Transverse colon (tissue), 4 donors: ENCODE data around the gene VMO1. TPM values are rescaled to one million over a fixed set of nuclear protein-coding genes. Genes with fewer than 3 reads are reported as not detected.

Experiments used
- DNase-seq: peaks from one replicate; pipeline ENCODE4 v3.0.0-alpha.2; 2019
- H3K27ac ChIP-seq, 4 donors: fragments of 200-600 bp; sonication (generic); 2 replicates each; pipeline ENCODE4 v1.5.1; 2016 to 2018; ENCODE audit warnings: inconsistent platforms in 4 of 4
- H3K27me3 ChIP-seq: fragments of 200-600 bp; sonication (generic); 2 replicates; pipeline ENCODE4 v1.5.1; 2017; ENCODE audit warnings: inconsistent platforms
- H3K36me3 ChIP-seq, 4 donors: fragments of 200-600 bp; sonication (generic); 2 replicates each; pipeline ENCODE4 v1.5.1; 2017 to 2019; ENCODE audit warnings: inconsistent platforms in 4 of 4
- H3K4me1 ChIP-seq, 4 donors: fragments of 200-600 bp; sonication (generic); 2 replicates each; pipeline ENCODE4 v1.5.1; 2017 to 2020; ENCODE audit warnings: inconsistent platforms in 4 of 4
- H3K4me3 ChIP-seq, 4 donors: fragments of 200-600 bp; sonication (generic); 1 replicate in 1 of 4; 2 replicates in 3 of 4; pipeline versions ENCODE4 v1.5.1 to v1.6.1; 2017 to 2019; ENCODE audit warnings: inconsistent platforms in 4 of 4
- H3K9me3 ChIP-seq, 2 donors: fragments of 200-600 bp; sonication (generic); 2 replicates each; pipeline ENCODE4 v1.5.1; 2017 to 2019; ENCODE audit warnings: inconsistent platforms in 2 of 2
- EP300 ChIP-seq: sonication (generic); formaldehyde crosslinking; IDR thresholded peaks from one replicate; pipeline ENCODE4 v1.6.1; 2017; ENCODE audit warnings: antibody characterized with exemption, low read depth
- POLR2A ChIP-seq: fragments of 450-650 bp; IDR thresholded peaks from one replicate; pipeline ENCODE4 v1.6.1; 2016; ENCODE audit warnings: antibody characterized with exemption, mild to moderate bottlenecking, moderate library complexity
- POLR2AphosphoS5 ChIP-seq, 3 donors: sonication (generic); formaldehyde crosslinking; IDR thresholded peaks; one replicate each; pipeline ENCODE4 v1.6.1; 2016; ENCODE audit warnings: antibody characterized with exemption in 3 of 3
- WGBS, 2 donors: methylation state at CpG; one replicate each; pipeline ENCODE4 v1.1.5; 2018; ENCODE audit warnings: low coverage in 1 of 2; 5-methylcytosine and 5-hydroxymethylcytosine counted together
- in situ Hi-C, 4 donors: fragments of 200-750 bp; cut with MboI; loops; one replicate each; pipeline versions ENCODE4 v1.15.0 to v1.15.1; 2017; ENCODE audit warnings: low sequenced_read_pairs in 3 of 4, low pct_ligation_motif_present in 1 of 4, low pct_unique_long_range_greater_than_20kb in 1 of 4
- intact Hi-C: fragments of 100-400 bp; cut with DNase I; formaldehyde crosslinking; loops from one replicate; pipeline ENCODE4 v1.15.1; 2023; ENCODE audit warnings: low total_unique reads
- total RNA-seq, 4 donors: library from RNA; depleted of rRNA; stranded (reverse); fragments of >200 nt; gene quantifications; one replicate each; pipeline ENCODE4 v1.1.0, GENCODE V29; 2016
- TF ChIP-seq, protein P1 (sequence below), 5 experiments: fragments of 200-600 bp in 3 of 5; fragments of 450-650 bp in 2 of 5; sonication (generic) in 3 of 5; IDR thresholded peaks; 1 replicate in 2 of 5; 2 replicates in 3 of 5; pipeline ENCODE4 v1.5.1; 2016 to 2017; ENCODE audit warnings: antibody characterized with exemption in 5 of 5, inconsistent platforms in 3 of 5, mild to moderate bottlenecking in 2 of 5, moderate library complexity in 1 of 5

VMO1 gene
- total RNA-seq, 4 donors from 2014 or later = 0.68 to 5.2 (median 1.9) TPM; not detected in 1

DNA sequence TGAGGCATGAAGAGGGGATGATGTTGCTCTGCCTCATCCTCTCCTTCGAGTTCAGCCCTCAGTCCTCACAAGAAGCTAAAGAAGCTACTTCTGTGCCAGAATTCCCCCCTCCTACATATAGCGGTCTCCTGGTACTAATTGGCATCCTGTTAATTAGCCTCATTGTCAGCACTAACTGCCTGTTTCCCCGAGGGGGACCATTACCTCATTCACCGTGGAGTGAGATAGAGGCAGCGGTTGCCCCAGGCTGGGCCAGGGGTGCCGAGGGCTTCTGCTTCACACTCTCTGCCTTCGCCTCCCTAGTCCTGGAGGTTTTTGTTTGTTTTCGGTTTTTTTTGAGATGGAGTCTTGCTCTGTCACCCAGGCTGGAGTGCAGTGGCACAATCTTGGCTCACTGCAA, 41.2 kb upstream of the VMO1 start:
- Histone ChIP-seq H3K4me3 (no peak overlapping the region), H3K36me3 (no peaks in the 10 kb centered on the region), H3K27me3 (no peaks in the 10 kb centered on the region), H3K4me1 (no peaks in the 10 kb centered on the region), H3K9me3 (no peaks in the 10 kb centered on the region), H3K27ac (no peak overlapping the region)
- in situ Hi-C loops = no loop called here
- DNase-seq = no peak
- 72 to 83% methylated on average over 1 to 8 of the region's 8 CpGs for WGBS, 2 donors
- TF ChIP-seq POLR2A (no peak), POLR2AphosphoS5 (IDR thresholded peaks at IDR 0.05) (no peak), EP300 (no peak)
- TF ChIP-seq, protein P1, sequence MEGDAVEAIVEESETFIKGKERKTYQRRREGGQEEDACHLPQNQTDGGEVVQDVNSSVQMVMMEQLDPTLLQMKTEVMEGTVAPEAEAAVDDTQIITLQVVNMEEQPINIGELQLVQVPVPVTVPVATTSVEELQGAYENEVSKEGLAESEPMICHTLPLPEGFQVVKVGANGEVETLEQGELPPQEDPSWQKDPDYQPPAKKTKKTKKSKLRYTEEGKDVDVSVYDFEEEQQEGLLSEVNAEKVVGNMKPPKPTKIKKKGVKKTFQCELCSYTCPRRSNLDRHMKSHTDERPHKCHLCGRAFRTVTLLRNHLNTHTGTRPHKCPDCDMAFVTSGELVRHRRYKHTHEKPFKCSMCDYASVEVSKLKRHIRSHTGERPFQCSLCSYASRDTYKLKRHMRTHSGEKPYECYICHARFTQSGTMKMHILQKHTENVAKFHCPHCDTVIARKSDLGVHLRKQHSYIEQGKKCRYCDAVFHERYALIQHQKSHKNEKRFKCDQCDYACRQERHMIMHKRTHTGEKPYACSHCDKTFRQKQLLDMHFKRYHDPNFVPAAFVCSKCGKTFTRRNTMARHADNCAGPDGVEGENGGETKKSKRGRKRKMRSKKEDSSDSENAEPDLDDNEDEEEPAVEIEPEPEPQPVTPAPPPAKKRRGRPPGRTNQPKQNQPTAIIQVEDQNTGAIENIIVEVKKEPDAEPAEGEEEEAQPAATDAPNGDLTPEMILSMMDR (IDR thresholded peaks at IDR 0.05) = no peak
- intact Hi-C loops = no loop called here

DNA sequence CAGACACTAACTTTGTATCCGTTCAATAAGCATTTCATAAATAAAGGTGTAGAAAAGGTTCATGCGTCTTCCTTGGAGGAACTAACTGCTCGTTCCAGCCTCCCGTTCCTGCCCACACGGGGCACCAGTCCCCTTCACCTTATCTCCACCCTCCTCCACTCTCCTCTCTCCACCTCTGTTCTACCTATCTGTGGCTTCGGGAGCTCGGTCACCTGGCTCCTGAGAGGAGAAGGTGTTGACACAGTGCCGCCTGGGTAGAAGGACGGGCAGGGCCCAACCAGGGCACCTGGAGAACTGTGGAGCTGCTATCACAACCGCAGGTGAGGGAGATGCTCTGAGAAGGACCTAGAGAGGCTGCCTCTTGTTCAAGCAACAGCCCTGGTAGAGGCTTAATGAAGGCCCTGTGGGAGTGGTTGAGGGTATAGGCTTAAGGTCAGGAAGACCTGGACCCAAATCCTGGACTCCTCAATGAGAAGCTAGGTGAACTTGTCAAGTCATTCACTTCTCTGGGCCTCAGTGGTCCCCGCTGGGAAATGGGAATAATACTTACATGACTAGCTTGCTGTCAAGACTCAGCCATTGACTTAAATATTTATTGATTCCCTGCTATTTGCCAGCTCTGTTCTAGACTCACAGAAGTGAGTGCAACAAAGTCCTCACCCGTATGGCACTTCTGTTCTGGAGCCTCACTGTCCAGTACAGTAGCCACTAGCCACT, 37.4 kb upstream of the VMO1 start:
- Histone ChIP-seq H3K27me3 (no peaks in the 10 kb centered on the region), H3K36me3 (no peaks in the 10 kb centered on the region), H3K4me1 (no peaks in the 10 kb centered on the region), H3K4me3 (no peak overlapping the region), H3K27ac (no peak overlapping the region), H3K9me3 (no peaks in the 10 kb centered on the region)
- in situ Hi-C loops (no loop called here), intact Hi-C loops (no loop called here)
- TF ChIP-seq POLR2AphosphoS5 (IDR thresholded peaks at IDR 0.05) = no peak
- TF ChIP-seq EP300 = no peak
- no peak for TF ChIP-seq POLR2A
- TF ChIP-seq, protein P1 (IDR thresholded peaks at IDR 0.05) = no peak
- WGBS, 2 donors = 63% methylated on average over 12 of the region's 12 CpGs; no CpG with 5 or more reads in 1 of the 2 donors
- DNase-seq = no peak

DNA sequence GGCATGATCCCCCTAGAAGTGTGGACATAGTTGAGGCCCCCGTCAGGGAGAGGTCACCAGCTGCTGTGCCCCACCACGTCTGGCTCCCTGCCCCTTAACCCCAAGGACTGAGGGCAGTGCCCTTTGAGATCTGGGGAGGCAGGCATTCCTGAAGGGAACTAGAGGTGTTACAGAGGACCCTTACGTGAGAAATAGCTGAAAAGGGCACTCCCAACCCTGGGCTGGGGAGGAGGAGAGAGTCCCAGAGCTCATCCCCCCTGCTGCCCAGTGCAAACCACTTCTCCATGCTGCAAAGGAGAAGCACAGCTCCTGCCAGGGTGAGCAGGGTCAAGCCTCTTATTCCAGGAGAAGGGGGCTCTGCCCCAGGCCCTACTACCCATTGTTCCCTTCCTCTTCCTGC, 36.7 kb upstream of the VMO1 start:
- Histone ChIP-seq H3K4me3 (no peak overlapping the region), H3K36me3 (no peaks in the 10 kb centered on the region)
- 67% methylated on average over 3 of the region's 3 CpGs; no CpG with 5 or more reads in 1 of the 2 donors for WGBS, 2 donors

DNA sequence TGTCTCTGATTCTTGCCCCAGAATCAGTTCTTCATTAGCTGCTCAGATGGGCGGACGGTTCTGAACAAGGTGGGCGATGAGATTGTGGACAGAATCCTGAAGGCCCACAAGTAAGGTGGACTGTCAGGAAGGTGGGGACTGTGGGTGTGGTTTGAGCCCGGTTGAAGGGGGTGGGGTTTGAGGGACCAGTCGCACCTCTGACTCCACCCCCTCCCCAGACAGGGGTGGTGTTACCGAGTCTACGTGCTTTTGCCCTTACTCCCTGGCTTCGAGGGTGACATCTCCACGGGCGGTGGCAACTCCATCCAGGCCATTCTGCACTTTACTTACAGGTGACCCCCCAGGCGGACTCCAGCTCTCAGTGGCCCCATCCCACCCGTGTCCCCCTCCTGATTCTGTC, 32.1 kb upstream of the VMO1 start:
- Histone ChIP-seq H3K27ac (no peak overlapping the region), H3K4me1 (no peaks in the 10 kb centered on the region), H3K36me3 (no peaks in the 10 kb centered on the region), H3K9me3 (no peaks in the 10 kb centered on the region), H3K27me3 (no peaks in the 10 kb centered on the region), H3K4me3 (no peak overlapping the region)
- 78 to 90% methylated on average over 4 to 12 of the region's 12 CpGs for WGBS, 2 donors
- no peak for TF ChIP-seq EP300
- TF ChIP-seq POLR2A = no peak
- TF ChIP-seq, protein P1 (IDR thresholded peaks at IDR 0.05) = no peak
- TF ChIP-seq POLR2AphosphoS5 (IDR thresholded peaks at IDR 0.05) = no peak
- in situ Hi-C loops (no loop called here), intact Hi-C loops (no loop called here)
- DNase-seq = no peak

More for the DNA sequence above, 36.7 kb upstream of the VMO1 start:
- Histone ChIP-seq H3K4me1 (no peaks in the 10 kb centered on the region), H3K27me3 (no peaks in the 10 kb centered on the region), H3K27ac (no peak overlapping the region), H3K9me3 (no peaks in the 10 kb centered on the region)
- in situ Hi-C loops (no loop called here), intact Hi-C loops (no loop called here)
- TF ChIP-seq POLR2AphosphoS5 (IDR thresholded peaks at IDR 0.05) (no peak), EP300 (no peak)
- DNase-seq = no peak

DNA sequence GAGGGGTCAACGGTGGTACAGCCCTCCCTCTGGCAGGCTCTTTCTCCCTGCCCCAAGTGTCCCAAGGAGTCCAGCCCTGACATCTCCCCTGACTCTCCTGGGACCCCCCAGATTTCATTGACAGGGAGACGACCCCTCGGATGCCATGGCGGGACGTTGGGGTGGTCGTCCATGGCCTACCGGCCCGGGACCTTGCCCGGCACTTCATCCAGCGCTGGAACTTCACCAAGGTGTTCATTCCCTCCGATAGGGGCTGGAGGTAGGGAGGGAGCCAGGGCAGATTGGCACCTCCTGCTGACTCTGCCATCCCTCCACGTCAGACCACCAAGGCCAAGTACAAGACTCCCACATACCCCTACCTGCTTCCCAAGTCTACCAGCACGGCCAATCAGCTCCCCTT, 30.7 kb upstream of the VMO1 start:
- Histone ChIP-seq H3K4me1 (no peaks in the 10 kb centered on the region), H3K36me3 (no peaks in the 10 kb centered on the region), H3K9me3 (no peaks in the 10 kb centered on the region), H3K27me3 (no peaks in the 10 kb centered on the region), H3K27ac (no peak overlapping the region), H3K4me3 (no peak overlapping the region)
- DNase-seq = no peak
- in situ Hi-C loops = no loop called here
- 88% methylated on average over 13 of the region's 13 CpGs; no CpG with 5 or more reads in 1 of the 2 donors for WGBS, 2 donors
- no peak for TF ChIP-seq EP300
- TF ChIP-seq POLR2A = no peak
- TF ChIP-seq, protein P1 (IDR thresholded peaks at IDR 0.05) = no peak
- no peak for TF ChIP-seq POLR2AphosphoS5 (IDR thresholded peaks at IDR 0.05)
- intact Hi-C loops = no loop called here
